CD14-positive monocyte (primary cell): Measurements from ENCODE around the gene HK1. TPM values are rescaled to one million over a fixed set of nuclear protein-coding genes. Genes with fewer than 3 reads are reported as not detected.
A peak's percentile ranks its signal among the peaks of the same experiment; 100 is the strongest.

Experiments
- DNase-seq, 3 donors: peaks; one replicate each; pipeline ENCODE4 v3.0.0-alpha.2; 2011 to 2022
- H2AFZ ChIP-seq: 2 replicates; pipeline ENCODE4 v1.6.0; 2012; ENCODE audit warnings: mild to moderate bottlenecking, low read depth, low read length, inconsistent platforms; ENCODE audit not compliant: insufficient read depth, poor library complexity, severe bottlenecking
- H3K27ac ChIP-seq, 2 donors: 1 replicate in 1 of 2; 2 replicates in 1 of 2; pipeline ENCODE4 v1.5.1; 2012 to 2013; ENCODE audit warnings: low read length in 2 of 2, control low read depth in 1 of 2, inconsistent platforms in 1 of 2, low read depth in 1 of 2, mild to moderate bottlenecking in 1 of 2
- H3K27me3 ChIP-seq, 2 donors: one replicate each; pipeline versions ENCODE4 v1.6.0 to v1.6.1; 2011 to 2013; ENCODE audit warnings: low read length in 2 of 2; ENCODE audit not compliant: control insufficient read depth in 2 of 2, insufficient read depth in 2 of 2
- H3K36me3 ChIP-seq, 2 donors: replicated peaks in 1 of 2; 1 replicate in 1 of 2; 2 replicates in 1 of 2; pipeline versions ENCODE4 v1.5.1 to v1.6.1; 2012 to 2013; ENCODE audit warnings: low read length in 2 of 2, control low read depth in 1 of 2, inconsistent platforms in 1 of 2, mild to moderate bottlenecking in 1 of 2; ENCODE audit not compliant: insufficient read depth in 2 of 2, control insufficient read depth in 1 of 2
- H3K4me1 ChIP-seq, 2 donors: 1 replicate in 1 of 2; 2 replicates in 1 of 2; pipeline versions ENCODE4 v1.5.1 to v1.6.1; 2012 to 2013; ENCODE audit warnings: low read length in 2 of 2, control low read depth in 1 of 2, inconsistent platforms in 1 of 2, mild to moderate bottlenecking in 1 of 2, moderate library complexity in 1 of 2; ENCODE audit not compliant: insufficient read depth in 2 of 2, control insufficient read depth in 1 of 2
- H3K4me2 ChIP-seq: replicated peaks from 2 replicates; pipeline ENCODE3; 2012; ENCODE audit warnings: low read length, moderate library complexity, mild to moderate bottlenecking; ENCODE audit not compliant: poor library complexity, severe bottlenecking; ENCODE audit errors: extremely low read depth
- H3K4me3 ChIP-seq, 3 experiments: fragments of 200-600 bp in 1 of 3; sonication (generic) in 1 of 3; replicated peaks in 1 of 3; 1 replicate in 2 of 3; 2 replicates in 1 of 3; pipeline ENCODE4 v1.5.1; 2011 to 2013; ENCODE audit warnings: low read length in 3 of 3, mild to moderate bottlenecking in 3 of 3, control low read depth in 2 of 3, low read depth in 2 of 3, inconsistent platforms in 1 of 3, moderate library complexity in 1 of 3
- H3K79me2 ChIP-seq: 2 replicates; pipeline ENCODE4 v1.6.0; 2012; ENCODE audit warnings: mild to moderate bottlenecking, control low read depth, inconsistent platforms, low read length, moderate library complexity; ENCODE audit not compliant: insufficient read depth
- H3K9ac ChIP-seq: 2 replicates; pipeline ENCODE4 v1.6.0; 2017; ENCODE audit warnings: low read length, mild to moderate bottlenecking; ENCODE audit not compliant: insufficient read depth, poor library complexity, severe bottlenecking
- H3K9me3 ChIP-seq, 2 donors: replicated peaks in 1 of 2; 1 replicate in 1 of 2; 2 replicates in 1 of 2; pipeline versions ENCODE4 v1.5.1 to v1.6.1; 2012 to 2013; ENCODE audit warnings: low read length in 2 of 2, control low read depth in 1 of 2; ENCODE audit not compliant: control insufficient read depth in 1 of 2, insufficient read depth in 1 of 2
- H4K20me1 ChIP-seq: 2 replicates; pipeline ENCODE4 v1.6.0; 2012; ENCODE audit warnings: mild to moderate bottlenecking, low read length, control low read depth, moderate library complexity; ENCODE audit not compliant: insufficient read depth
- H3K27ac Mint-ChIP-seq, 7 donors: one replicate each; pipeline ENCODE4 v1.8.0; 2020; ENCODE audit warnings: mild to moderate bottlenecking in 7 of 7, mixed read lengths in 7 of 7, moderate library complexity in 6 of 7, inconsistent platforms in 2 of 7
- H3K27me3 Mint-ChIP-seq, 3 donors: one replicate each; pipeline ENCODE4 v1.8.0; 2021 to 2022; ENCODE audit warnings: low read depth in 3 of 3, mild to moderate bottlenecking in 3 of 3, mixed read lengths in 3 of 3, moderate library complexity in 3 of 3, inconsistent platforms in 1 of 3
- H3K36me3 Mint-ChIP-seq, 2 donors: one replicate each; pipeline ENCODE4 v1.8.0; 2020; ENCODE audit warnings: mixed read lengths in 2 of 2, inconsistent platforms in 1 of 2, mild to moderate bottlenecking in 1 of 2
- H3K4me1 Mint-ChIP-seq: one replicate; pipeline ENCODE4 v1.8.0; 2020; ENCODE audit warnings: mild to moderate bottlenecking, mixed read lengths
- H3K4me3 Mint-ChIP-seq, 2 donors: one replicate each; pipeline ENCODE4 v1.8.0; 2020; ENCODE audit warnings: mild to moderate bottlenecking in 2 of 2, mixed read lengths in 2 of 2, moderate library complexity in 1 of 2
- H3K9me3 Mint-ChIP-seq, 7 donors: one replicate each; pipeline ENCODE4 v1.8.0; 2020 to 2022; ENCODE audit warnings: mixed read lengths in 7 of 7, mild to moderate bottlenecking in 6 of 7, moderate library complexity in 6 of 7, inconsistent platforms in 2 of 7
- CTCF ChIP-seq: fragments of 200-600 bp; IDR thresholded peaks from one replicate; pipeline ENCODE4 v1.8.0; 2022; ENCODE audit warnings: antibody characterized with exemption, mild to moderate bottlenecking
- WGBS: methylation state at CpG from one replicate; pipeline ENCODE4 v1.1.5; 2013; ENCODE audit warnings: missing lambda C conversion rate; ENCODE audit not compliant: insufficient coverage; 5-methylcytosine and 5-hydroxymethylcytosine counted together
- intact Hi-C, 2 donors: fragments of 100-400 bp; cut with micrococcal nuclease; formaldehyde crosslinking; loops; one replicate each; pipeline versions ENCODE4 v1.15.0 to v1.15.1; 2023
- polyA plus RNA-seq, 3 donors: library from polyadenylated mRNA; depleted of rRNA in 1 of 3; unstranded in 2 of 3; stranded (reverse) in 1 of 3; fragments of 300-500 nt in 2 of 3; fragments of >200 nt in 1 of 3; fragmentation: Illumina TruSeq in 2 of 3; gene quantifications; 1 replicate in 2 of 3; 2 replicates in 1 of 3; pipeline ENCODE4 v1.2.3, GENCODE V29; 2012 to 2021

The HK1 gene
- polyA plus RNA-seq, 3 donors, result 57.9 to 146 (median 125) TPM

GRCh38 chr10:69392481-69393000, 114.2 kb downstream of the HK1 start:
- Histone ChIP-seq H3K9ac (no peak overlapping the region), H4K20me1 (peaks cover 73% of the 10 kb centered on the region), H3K27ac (peak overlapping the region; percentile 9 to 48), H3K27me3 (no peaks in the 10 kb centered on the region), H3K4me1 (peaks cover 8% of the 10 kb centered on the region in 2 donors), H2AFZ (no peak overlapping the region), H3K79me2 (peaks cover 6% of the 10 kb centered on the region), H3K9me3 (no peaks in the 10 kb centered on the region), H3K36me3 (peaks cover 90 to 100% of the 10 kb centered on the region in 2 donors), H3K4me3 (no peak overlapping the region), H3K4me2 (no peak overlapping the region)
- Mint-ChIP-seq H3K9me3 (no peaks in the 10 kb centered on the region), H3K27me3 (no peaks in the 10 kb centered on the region), H3K4me1 (peaks cover 8% of the 10 kb centered on the region), H3K4me3 (no peak overlapping the region), H3K27ac (peak overlapping the region; percentile 24 to 77 (median 56)), H3K36me3 (peaks cover 81 to 97% of the 10 kb centered on the region in 2 donors)
- TF ChIP-seq CTCF, result peak; percentile 92
- peak; percentile 78 to 83 (median 81) for DNase-seq
- intact Hi-C loops, result loop anchor here (1.0 kb wide), 1 partner anchor 155 kb away; no protein-coding TSS in a partner anchor
- WGBS, result 0% methylated on average over 5 of the region's 7 CpGs

- intact Hi-C loops, result no loop called here
- 100% methylated on average over 1 of the region's 1 CpG for WGBS
Measured at GRCh38 chr10:69394020-69394419, 115.7 kb downstream of the HK1 start.

More at GRCh38 chr10:69394020-69394419, 115.7 kb downstream of the HK1 start:
- H3K9ac ChIP-seq, result no peak overlapping the region
- Mint-ChIP-seq H3K4me3 (no peak overlapping the region), H3K36me3 (peaks cover 75 to 92% of the 10 kb centered on the region in 2 donors), H3K27ac (peak overlapping the region in 1 of 7 donors; percentile 61), H3K27me3 (no peaks in the 10 kb centered on the region), H3K4me1 (peaks cover 8% of the 10 kb centered on the region), H3K9me3 (peaks cover 0 to 2% (median 0%) of the 10 kb centered on the region in 7 donors)
- no peaks in the 10 kb centered on the region for H3K9me3 ChIP-seq
- TF ChIP-seq CTCF, result no peak
- H3K4me2 ChIP-seq, result no peak overlapping the region
- H3K27me3 ChIP-seq, result no peaks in the 10 kb centered on the region
- peaks cover 83% of the 10 kb centered on the region for H4K20me1 ChIP-seq
- DNase-seq, result no peak
- peaks cover 8% of the 10 kb centered on the region in 2 donors for H3K4me1 ChIP-seq
- H3K36me3 ChIP-seq, result peaks cover 90 to 100% of the 10 kb centered on the region in 2 donors
- H3K4me3 ChIP-seq, result no peak overlapping the region
- H3K27ac ChIP-seq, result no peak overlapping the region
- H2AFZ ChIP-seq, result no peak overlapping the region
- H3K79me2 ChIP-seq, result peaks cover 6% of the 10 kb centered on the region
